ENCODE measurements around the gene DNPH1. TPM values are rescaled to one million over a fixed set of nuclear protein-coding genes. Genes with fewer than 3 reads are reported as not detected.
A peak's percentile ranks its signal among the peaks of the same experiment; 100 is the strongest.

Gene DNPH1
- total RNA-seq, 1 experiment from 2014 or later: 59.0 TPM

- Histone ChIP-seq H3K9ac (ENCODE audit: low read length) (no peak overlapping the region), H3K27me3 (ENCODE audit: low read length) (no peaks in the 10 kb centered on the region), H3K4me1 (ENCODE audit: low read length) (peaks cover 6% of the 10 kb centered on the region), H2AFZ (ENCODE audit: low read length) (no peak overlapping the region), H3K9me2 (replicated peaks; ENCODE audit: insufficient read depth, low read length) (no peaks in the 10 kb centered on the region), H4K20me1 (ENCODE audit: insufficient read depth, low read depth, low read length) (no peaks in the 10 kb centered on the region), H3K9me3 (ENCODE audit: low read length) (no peaks in the 10 kb centered on the region), H3K79me2 (ENCODE audit: low read length) (no peaks in the 10 kb centered on the region), H3K36me3 (ENCODE audit: insufficient read depth, low read length) (peaks cover 13% of the 10 kb centered on the region), H3K27ac (ENCODE audit: low read length) (no peak overlapping the region), H3K4me3 (ENCODE audit: low read length) (no peak overlapping the region), H3K4me2 (ENCODE audit: low read depth, low read length, poor library complexity, severe bottlenecking) (no peak overlapping the region)
- no peak for DNase-seq
Observed at GRCh38 chr6:43219119-43219518, 10.2 kb downstream of the DNPH1 start.

- peaks cover 10% of the 10 kb centered on the region for H3K36me3 ChIP-seq (ENCODE audit: insufficient read depth, low read length)
Observed at GRCh38 chr6:43217351-43217750, 11.9 kb downstream of the DNPH1 start.

GRCh38 chr6:43216200-43216599 is 13.1 kb downstream of the DNPH1 start:
- Histone ChIP-seq H3K36me3 (ENCODE audit: insufficient read depth, low read length) (peaks cover 10% of the 10 kb centered on the region), H3K9me3 (ENCODE audit: low read length) (no peaks in the 10 kb centered on the region), H3K4me3 (ENCODE audit: low read length) (no peak overlapping the region), H4K20me1 (ENCODE audit: insufficient read depth, low read depth, low read length) (no peaks in the 10 kb centered on the region), H3K4me1 (ENCODE audit: low read length) (no peaks in the 10 kb centered on the region), H3K27me3 (ENCODE audit: low read length) (no peaks in the 10 kb centered on the region), H3K79me2 (ENCODE audit: low read length) (no peaks in the 10 kb centered on the region), H3K9ac (ENCODE audit: low read length) (no peak overlapping the region), H2AFZ (ENCODE audit: low read length) (no peak overlapping the region), H3K27ac (ENCODE audit: low read length) (no peak overlapping the region), H3K4me2 (ENCODE audit: low read depth, low read length, poor library complexity, severe bottlenecking) (no peak overlapping the region), H3K9me2 (replicated peaks; ENCODE audit: insufficient read depth, low read length) (no peaks in the 10 kb centered on the region)
- no peak for DNase-seq

More at GRCh38 chr6:43217351-43217750, 11.9 kb downstream of the DNPH1 start:
- Histone ChIP-seq H3K4me1 (ENCODE audit: low read length) (no peaks in the 10 kb centered on the region), H3K4me2 (ENCODE audit: low read depth, low read length, poor library complexity, severe bottlenecking) (no peak overlapping the region), H3K79me2 (ENCODE audit: low read length) (no peaks in the 10 kb centered on the region), H2AFZ (ENCODE audit: low read length) (no peak overlapping the region), H3K4me3 (ENCODE audit: low read length) (no peak overlapping the region), H3K9ac (ENCODE audit: low read length) (no peak overlapping the region), H3K9me2 (replicated peaks; ENCODE audit: insufficient read depth, low read length) (no peaks in the 10 kb centered on the region), H3K9me3 (ENCODE audit: low read length) (no peaks in the 10 kb centered on the region), H4K20me1 (ENCODE audit: insufficient read depth, low read depth, low read length) (no peaks in the 10 kb centered on the region), H3K27me3 (ENCODE audit: low read length) (no peaks in the 10 kb centered on the region), H3K27ac (ENCODE audit: low read length) (no peak overlapping the region)
- DNase-seq: no peak

GRCh38 chr6:43215066-43215465 is 14.2 kb downstream of the DNPH1 start:
- Histone ChIP-seq H3K36me3 (ENCODE audit: insufficient read depth, low read length) (peaks cover 10% of the 10 kb centered on the region), H3K9ac (ENCODE audit: low read length) (no peak overlapping the region)
- no peak for DNase-seq

GRCh38 chr6:43213431-43213830 is 15.8 kb downstream of the DNPH1 start:
- Histone ChIP-seq H3K4me2 (ENCODE audit: low read depth, low read length, poor library complexity, severe bottlenecking) (no peak overlapping the region), H3K79me2 (ENCODE audit: low read length) (no peaks in the 10 kb centered on the region), H3K9me3 (ENCODE audit: low read length) (no peaks in the 10 kb centered on the region), H4K20me1 (ENCODE audit: insufficient read depth, low read depth, low read length) (no peaks in the 10 kb centered on the region), H2AFZ (ENCODE audit: low read length) (no peak overlapping the region), H3K27ac (ENCODE audit: low read length) (no peak overlapping the region), H3K4me3 (ENCODE audit: low read length) (no peak overlapping the region), H3K9me2 (replicated peaks; ENCODE audit: insufficient read depth, low read length) (no peaks in the 10 kb centered on the region), H3K36me3 (ENCODE audit: insufficient read depth, low read length) (peaks cover 10% of the 10 kb centered on the region), H3K9ac (ENCODE audit: low read length) (no peak overlapping the region), H3K27me3 (ENCODE audit: low read length) (no peaks in the 10 kb centered on the region), H3K4me1 (ENCODE audit: low read length) (no peaks in the 10 kb centered on the region)
- no peak for DNase-seq

More at GRCh38 chr6:43215066-43215465, 14.2 kb downstream of the DNPH1 start:
- no peaks in the 10 kb centered on the region for H3K4me1 ChIP-seq (ENCODE audit: low read length)
- H3K4me3 ChIP-seq (ENCODE audit: low read length): no peak overlapping the region
- H4K20me1 ChIP-seq (ENCODE audit: insufficient read depth, low read depth, low read length): no peaks in the 10 kb centered on the region
- no peak overlapping the region for H3K27ac ChIP-seq (ENCODE audit: low read length)
- no peaks in the 10 kb centered on the region for H3K27me3 ChIP-seq (ENCODE audit: low read length)
- H3K9me3 ChIP-seq (ENCODE audit: low read length): no peaks in the 10 kb centered on the region
- no peak overlapping the region for H2AFZ ChIP-seq (ENCODE audit: low read length)
- H3K4me2 ChIP-seq (ENCODE audit: low read depth, low read length, poor library complexity, severe bottlenecking): no peak overlapping the region
- no peaks in the 10 kb centered on the region for H3K79me2 ChIP-seq (ENCODE audit: low read length)
- no peaks in the 10 kb centered on the region for H3K9me2 ChIP-seq (replicated peaks; ENCODE audit: insufficient read depth, low read length)

GRCh38 chr6:43211955-43212354 is 17.3 kb downstream of the DNPH1 start:
- H4K20me1 ChIP-seq (ENCODE audit: insufficient read depth, low read depth, low read length): no peaks in the 10 kb centered on the region
- DNase-seq: no peak
- no peaks in the 10 kb centered on the region for H3K27me3 ChIP-seq (ENCODE audit: low read length)
- no peak overlapping the region for H3K9ac ChIP-seq (ENCODE audit: low read length)
- H3K79me2 ChIP-seq (ENCODE audit: low read length): no peaks in the 10 kb centered on the region
- H3K9me3 ChIP-seq (ENCODE audit: low read length): no peaks in the 10 kb centered on the region
- H3K27ac ChIP-seq (ENCODE audit: low read length): no peak overlapping the region
- no peak overlapping the region for H2AFZ ChIP-seq (ENCODE audit: low read length)
- no peaks in the 10 kb centered on the region for H3K4me1 ChIP-seq (ENCODE audit: low read length)
- no peak overlapping the region for H3K4me2 ChIP-seq (ENCODE audit: low read depth, low read length, poor library complexity, severe bottlenecking)
- H3K36me3 ChIP-seq (ENCODE audit: insufficient read depth, low read length): peaks cover 3% of the 10 kb centered on the region; the same call in 1 of the 2 replicates
- no peaks in the 10 kb centered on the region for H3K9me2 ChIP-seq (replicated peaks; ENCODE audit: insufficient read depth, low read length)
- H3K4me3 ChIP-seq (ENCODE audit: low read length): no peak overlapping the region

GRCh38 chr6:43207286-43207685 is 22.0 kb downstream of the DNPH1 start:
- no peak for DNase-seq
- Histone ChIP-seq H3K9me3 (ENCODE audit: low read length) (no peaks in the 10 kb centered on the region), H3K9ac (ENCODE audit: low read length) (no peak overlapping the region), H3K4me1 (ENCODE audit: low read length) (no peaks in the 10 kb centered on the region), H3K36me3 (ENCODE audit: insufficient read depth, low read length) (0 out of 2 replicates have a peak, but pooled peaks cover 2% of the 10 kb centered on the region), H3K27ac (ENCODE audit: low read length) (0 out of 2 replicates have a peak overlapping the region, but pooled peaks have one; percentile 15), H3K27me3 (ENCODE audit: low read length) (no peaks in the 10 kb centered on the region), H4K20me1 (ENCODE audit: insufficient read depth, low read depth, low read length) (no peaks in the 10 kb centered on the region), H3K4me3 (ENCODE audit: low read length) (no peak overlapping the region), H3K79me2 (ENCODE audit: low read length) (no peaks in the 10 kb centered on the region), H3K9me2 (replicated peaks; ENCODE audit: insufficient read depth, low read length) (no peaks in the 10 kb centered on the region), H2AFZ (ENCODE audit: low read length) (no peak overlapping the region), H3K4me2 (ENCODE audit: low read depth, low read length, poor library complexity, severe bottlenecking) (no peak overlapping the region)

GRCh38 chr6:43205849-43206248 is 23.4 kb downstream of the DNPH1 start:
- no peak for DNase-seq
- H3K4me3 ChIP-seq (ENCODE audit: low read length): no peak overlapping the region

More at GRCh38 chr6:43205849-43206248, 23.4 kb downstream of the DNPH1 start:
- Histone ChIP-seq H2AFZ (ENCODE audit: low read length) (no peak overlapping the region), H3K27ac (ENCODE audit: low read length) (no peak overlapping the region), H3K9ac (ENCODE audit: low read length) (no peak overlapping the region), H3K79me2 (ENCODE audit: low read length) (no peaks in the 10 kb centered on the region), H3K9me3 (ENCODE audit: low read length) (no peaks in the 10 kb centered on the region), H3K4me2 (ENCODE audit: low read depth, low read length, poor library complexity, severe bottlenecking) (no peak overlapping the region), H3K36me3 (ENCODE audit: insufficient read depth, low read length) (0 out of 2 replicates have a peak, but pooled peaks cover 2% of the 10 kb centered on the region), H3K4me1 (ENCODE audit: low read length) (no peaks in the 10 kb centered on the region), H3K9me2 (replicated peaks; ENCODE audit: insufficient read depth, low read length) (no peaks in the 10 kb centered on the region), H3K27me3 (ENCODE audit: low read length) (no peaks in the 10 kb centered on the region), H4K20me1 (ENCODE audit: insufficient read depth, low read depth, low read length) (no peaks in the 10 kb centered on the region)

Measured in Karpas-422 (cell line).